ENCODE measurements around the gene COL10A1.

Gene COL10A1

DNA sequence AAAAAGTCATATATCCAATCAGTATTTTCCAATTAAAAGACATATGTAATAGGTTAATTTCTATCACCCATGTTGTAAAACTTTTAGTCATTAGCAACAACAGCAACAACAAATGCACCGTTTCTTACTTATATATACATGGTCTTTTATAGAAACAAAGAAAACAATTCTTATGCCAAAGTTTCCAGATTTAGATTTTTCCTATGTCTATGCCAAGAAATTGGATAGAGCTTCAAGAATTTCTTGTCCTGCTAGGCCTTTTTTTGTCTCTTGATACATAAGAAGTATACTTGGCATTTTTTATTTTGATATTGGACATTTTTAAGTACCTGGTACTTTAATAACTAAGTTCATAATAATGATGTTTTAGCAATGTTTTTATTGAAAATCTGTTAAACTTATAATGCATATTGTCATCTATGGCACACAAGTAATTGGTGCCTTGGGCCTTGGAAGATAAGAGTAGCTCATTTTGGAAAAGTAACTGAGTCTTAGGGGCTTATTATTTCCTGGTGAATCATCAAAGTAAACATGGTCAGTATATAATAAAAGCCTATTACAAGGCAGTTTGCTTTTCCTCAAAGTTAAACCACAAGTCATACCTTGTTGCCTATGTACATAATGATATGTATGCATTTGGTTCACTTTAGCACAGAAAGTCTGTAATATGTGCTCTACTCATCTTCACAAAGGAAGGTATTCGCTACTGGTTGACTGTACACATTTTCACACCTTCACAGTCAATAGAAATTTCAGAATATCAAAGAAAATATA is 55.1 kb downstream of the COL10A1 start:
- no peak for TF ChIP-seq ZNF654 (tag by site-specific recombination; IDR thresholded peaks at IDR 0.05; ENCODE audit: low read depth)
- no peak for TF ChIP-seq ZNF394 (tag by site-specific recombination; IDR thresholded peaks at IDR 0.05; ENCODE audit: borderline replicate concordance)
- 0 out of 2 replicates have a peak, but pooled peaks have one; percentile 23 for TF ChIP-seq TRIM28 (IDR thresholded peaks at IDR 0.05; ENCODE audit: borderline replicate concordance, low read length)
- TF ChIP-seq ZNF843 (tag by site-specific recombination; IDR thresholded peaks at IDR 0.05), result no peak
- TF ChIP-seq SP7 (tag by site-specific recombination; IDR thresholded peaks at IDR 0.05), result peak; percentile 54; the same call in 1 of the 2 replicates
- Histone ChIP-seq H3K36me3 (ENCODE audit: control insufficient read depth in 2 of 2, insufficient read depth in 1 of 2, low read length in 2 of 2) (no peaks in the 10 kb centered on the region), H3K4me3 (ENCODE audit: low read depth, low read length) (no peak overlapping the region), H3K27ac (ENCODE audit: extremely low read depth, low read depth, low read length) (no peak overlapping the region), H3K4me1 (ENCODE audit: control insufficient read depth, insufficient read depth, low read length) (peaks cover 7% of the 10 kb centered on the region; the same call in 1 of the 2 replicates), H3K9me3 (ENCODE audit: control insufficient read depth, insufficient read depth, low read depth, low read length) (no peaks in the 10 kb centered on the region)
- CTCF ChIA-PET, result interaction anchor here (0.5 to 1.8 kb wide), 8 partner anchors 10 to 1158 kb away, joined by 3 to 8 read pairs (median 3); partner anchors contain the start of gene FRK
- POLR2A ChIA-PET, result no interaction called here

DNA sequence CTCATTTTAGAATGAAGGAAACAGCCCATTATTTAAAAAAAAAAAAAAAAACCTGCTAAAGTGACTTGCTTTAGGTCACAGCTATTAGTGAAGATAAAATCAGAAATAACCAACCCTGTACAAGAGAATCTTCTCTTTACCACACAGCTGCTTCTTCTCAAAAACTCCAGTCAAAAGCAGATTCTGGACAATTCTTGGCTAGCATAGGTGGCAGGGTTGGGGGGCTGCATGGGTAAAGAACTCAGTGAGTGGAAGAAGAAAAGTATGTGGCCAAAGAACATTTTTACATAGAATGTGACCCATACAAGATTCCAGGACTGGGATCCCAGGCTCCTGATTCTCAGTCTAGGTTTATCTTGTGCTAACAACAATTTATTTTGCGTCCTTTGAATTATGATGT is 55.8 kb downstream of the COL10A1 start:
- H3K36me3 ChIP-seq (ENCODE audit: control insufficient read depth in 2 of 2, insufficient read depth in 1 of 2, low read length in 2 of 2), result no peaks in the 10 kb centered on the region
- ChIA-PET CTCF (interaction anchor here (0.5 to 1.8 kb wide), 7 partner anchors 9 to 1157 kb away, joined by 3 to 8 read pairs (median 4); partner anchors contain the start of gene FRK), POLR2A (no interaction called here)
- H3K4me3 ChIP-seq (ENCODE audit: low read depth, low read length), result no peak overlapping the region
- H3K27ac ChIP-seq (ENCODE audit: extremely low read depth, low read depth, low read length), result no peak overlapping the region
- no peak for TF ChIP-seq ZNF202 (tag by site-specific recombination; IDR thresholded peaks at IDR 0.05; ENCODE audit: borderline replicate concordance)
- no peak for TF ChIP-seq BCL11A (tag by site-specific recombination; IDR thresholded peaks at IDR 0.05; ENCODE audit: low read depth)
- no peak for TF ChIP-seq ZNF654 (tag by site-specific recombination; IDR thresholded peaks at IDR 0.05; ENCODE audit: low read depth)
- no peak for TF ChIP-seq ZNF621 (tag by site-specific recombination; IDR thresholded peaks at IDR 0.05)
- H3K4me1 ChIP-seq (ENCODE audit: control insufficient read depth, insufficient read depth, low read length), result peaks cover 7% of the 10 kb centered on the region; the same call in 1 of the 2 replicates
- no peaks in the 10 kb centered on the region for H3K9me3 ChIP-seq (ENCODE audit: control insufficient read depth, insufficient read depth, low read depth, low read length)

All from HEK293 (cell line).